ENCODE results near the gene CMTR1.

The CMTR1 gene

DNA sequence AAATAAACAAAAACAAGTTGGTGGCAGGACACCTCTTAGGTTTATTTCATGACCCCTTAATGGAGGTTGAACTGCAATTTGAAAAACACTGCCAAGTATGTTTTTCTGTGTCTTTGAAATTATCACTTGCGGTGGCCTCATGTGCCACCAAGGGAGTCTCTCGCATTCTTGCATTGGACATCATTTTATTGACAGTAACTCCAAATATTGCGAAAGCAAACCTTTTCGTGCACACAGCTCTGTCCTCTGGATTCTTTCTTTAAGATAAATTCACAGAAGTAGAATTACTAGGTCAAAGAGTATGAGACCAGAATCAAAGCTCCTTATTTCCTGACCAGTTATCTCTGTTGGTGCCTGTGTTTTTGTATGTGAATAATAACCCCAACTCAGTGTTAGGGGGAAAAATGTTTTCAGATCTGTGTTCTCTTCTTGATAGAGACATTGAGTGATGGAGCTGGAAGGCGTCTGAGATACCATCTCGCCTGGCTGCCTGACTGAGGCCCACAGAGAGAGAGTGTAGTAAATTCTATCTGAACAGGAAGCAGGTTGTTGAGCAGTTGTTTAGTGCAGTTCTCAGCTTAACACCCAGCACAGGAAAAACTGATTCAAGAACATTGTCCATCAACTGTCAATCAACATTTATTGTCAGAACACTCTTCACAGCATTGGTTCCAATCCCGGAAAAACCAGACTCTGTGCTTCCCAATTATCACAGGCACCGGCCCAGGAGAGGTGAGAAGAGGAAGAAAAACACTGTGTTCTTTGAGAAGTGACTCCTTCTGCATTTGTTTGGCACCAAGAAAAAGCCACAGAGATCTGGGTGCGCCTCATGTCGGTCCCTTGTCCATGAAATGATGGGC lies 68.8 kb downstream of the CMTR1 start:
- H3K4me3 ChIP-seq (ENCODE audit: low read depth, low read length) = no peak overlapping the region
- TF ChIP-seq, protein P1, sequence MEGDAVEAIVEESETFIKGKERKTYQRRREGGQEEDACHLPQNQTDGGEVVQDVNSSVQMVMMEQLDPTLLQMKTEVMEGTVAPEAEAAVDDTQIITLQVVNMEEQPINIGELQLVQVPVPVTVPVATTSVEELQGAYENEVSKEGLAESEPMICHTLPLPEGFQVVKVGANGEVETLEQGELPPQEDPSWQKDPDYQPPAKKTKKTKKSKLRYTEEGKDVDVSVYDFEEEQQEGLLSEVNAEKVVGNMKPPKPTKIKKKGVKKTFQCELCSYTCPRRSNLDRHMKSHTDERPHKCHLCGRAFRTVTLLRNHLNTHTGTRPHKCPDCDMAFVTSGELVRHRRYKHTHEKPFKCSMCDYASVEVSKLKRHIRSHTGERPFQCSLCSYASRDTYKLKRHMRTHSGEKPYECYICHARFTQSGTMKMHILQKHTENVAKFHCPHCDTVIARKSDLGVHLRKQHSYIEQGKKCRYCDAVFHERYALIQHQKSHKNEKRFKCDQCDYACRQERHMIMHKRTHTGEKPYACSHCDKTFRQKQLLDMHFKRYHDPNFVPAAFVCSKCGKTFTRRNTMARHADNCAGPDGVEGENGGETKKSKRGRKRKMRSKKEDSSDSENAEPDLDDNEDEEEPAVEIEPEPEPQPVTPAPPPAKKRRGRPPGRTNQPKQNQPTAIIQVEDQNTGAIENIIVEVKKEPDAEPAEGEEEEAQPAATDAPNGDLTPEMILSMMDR (IDR thresholded peaks at IDR 0.05; ENCODE audit: low read depth, low read length) = no peak

DNA sequence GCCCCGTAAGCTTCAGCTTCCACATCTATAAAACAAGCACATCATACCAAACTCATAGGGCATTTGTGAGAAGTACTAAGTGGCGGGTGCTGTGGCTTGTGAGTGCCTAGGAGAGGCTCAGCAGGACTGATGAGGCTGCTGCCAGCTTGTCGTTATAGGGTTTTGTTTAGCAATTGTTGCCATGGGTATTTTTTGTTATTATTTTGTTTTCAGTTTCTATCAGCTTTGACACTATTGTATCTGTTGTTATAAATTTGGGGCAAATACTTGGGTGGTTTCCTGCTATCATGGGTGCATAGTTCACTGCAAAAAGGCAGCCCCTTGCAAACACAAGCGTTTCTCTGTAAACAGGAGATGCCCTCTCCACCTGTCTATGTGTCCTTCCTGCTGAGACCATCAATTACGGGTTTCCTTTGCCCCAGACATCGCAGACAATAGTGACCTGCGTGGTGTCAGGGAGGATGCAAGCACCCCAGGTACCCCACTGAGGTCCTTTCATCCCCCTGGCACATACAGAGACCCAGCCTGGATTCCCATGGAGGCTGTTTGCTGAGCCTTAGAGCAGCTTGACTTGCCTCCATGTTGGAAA lies 69.8 kb downstream of the CMTR1 start:
- TF ChIP-seq, protein P1 (IDR thresholded peaks at IDR 0.05; ENCODE audit: low read depth, low read length) = no peak
- H3K4me3 ChIP-seq (ENCODE audit: low read depth, low read length) = no peak overlapping the region

DNA sequence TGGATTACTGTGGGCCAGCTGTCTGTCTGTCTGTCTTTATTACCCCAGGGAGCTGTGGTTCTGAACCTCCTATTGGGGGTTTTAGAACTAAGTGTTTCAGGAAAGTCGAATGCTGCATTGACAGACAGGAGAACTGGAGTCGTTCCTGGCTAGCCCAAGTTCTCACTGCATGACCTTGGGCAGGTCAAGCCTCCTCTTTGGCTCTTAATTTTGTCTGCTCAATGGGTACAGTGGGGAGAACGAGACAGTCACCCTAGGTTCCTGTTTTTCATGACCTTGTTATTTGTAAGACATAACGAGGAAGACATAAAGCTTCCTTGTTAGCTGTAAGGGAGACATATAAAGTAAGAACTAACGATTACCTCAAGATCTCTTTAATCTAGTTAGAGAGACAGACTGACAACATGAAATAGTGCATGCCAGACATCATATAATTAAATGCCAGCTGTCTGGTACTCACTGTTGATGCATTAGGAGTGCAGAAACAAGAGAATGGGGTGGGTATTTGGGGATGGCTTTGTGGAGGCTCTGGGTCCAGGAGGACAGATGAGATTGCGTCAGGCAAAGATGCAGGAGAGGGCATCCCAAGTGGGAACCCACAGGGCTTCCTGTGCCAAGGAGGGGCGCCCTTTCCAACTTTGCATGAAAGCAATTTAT lies 70.4 kb downstream of the CMTR1 start:
- TF ChIP-seq, protein P1 (IDR thresholded peaks at IDR 0.05; ENCODE audit: low read depth, low read length) = no peak
- no peak overlapping the region for H3K4me3 ChIP-seq (ENCODE audit: low read depth, low read length)

DNA sequence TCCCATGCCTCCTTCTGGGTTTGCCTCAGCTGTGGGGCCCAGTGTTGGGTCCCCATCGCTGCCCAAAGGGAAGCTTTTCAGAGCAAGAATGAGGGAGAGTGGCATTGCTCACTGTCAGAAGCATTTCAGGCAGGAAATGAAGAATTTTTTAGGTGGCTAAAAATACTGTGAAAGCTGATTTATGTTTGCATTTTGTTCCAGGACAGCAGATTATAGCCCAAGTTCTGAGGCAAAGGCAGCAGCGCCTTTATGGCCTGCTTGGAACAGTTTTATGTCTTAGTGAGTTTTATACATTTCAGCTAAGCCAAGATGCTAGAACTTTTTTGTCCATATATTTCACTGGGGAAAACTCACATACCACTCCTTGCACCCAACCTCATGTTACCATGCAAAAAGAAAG lies 71.0 kb downstream of the CMTR1 start:
- TF ChIP-seq, protein P1 (IDR thresholded peaks at IDR 0.05; ENCODE audit: low read depth, low read length) = no peak
- H3K4me3 ChIP-seq (ENCODE audit: low read depth, low read length) = no peak overlapping the region

DNA sequence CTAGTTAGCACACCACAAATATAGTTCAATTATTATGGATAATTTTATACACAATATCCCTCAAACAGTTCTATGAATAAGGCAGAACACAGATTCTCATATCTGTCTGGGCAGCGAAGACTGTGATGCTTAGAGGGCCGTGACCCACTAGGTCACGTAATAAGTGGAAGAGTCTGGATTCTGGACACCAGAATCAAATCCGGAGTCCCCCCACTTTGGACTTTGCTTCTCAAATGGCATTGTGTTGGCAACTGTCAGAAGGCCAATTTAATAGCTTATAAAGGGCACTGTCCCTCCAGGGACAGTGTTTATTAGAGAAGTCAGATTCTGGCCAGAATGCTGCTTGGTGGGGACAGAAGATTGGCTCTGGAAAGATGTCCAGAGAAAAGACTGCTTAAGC lies 73.5 kb downstream of the CMTR1 start:
- H3K4me3 ChIP-seq (ENCODE audit: low read depth, low read length) = no peak overlapping the region
- TF ChIP-seq, protein P1 (IDR thresholded peaks at IDR 0.05; ENCODE audit: low read depth, low read length) = no peak

DNA sequence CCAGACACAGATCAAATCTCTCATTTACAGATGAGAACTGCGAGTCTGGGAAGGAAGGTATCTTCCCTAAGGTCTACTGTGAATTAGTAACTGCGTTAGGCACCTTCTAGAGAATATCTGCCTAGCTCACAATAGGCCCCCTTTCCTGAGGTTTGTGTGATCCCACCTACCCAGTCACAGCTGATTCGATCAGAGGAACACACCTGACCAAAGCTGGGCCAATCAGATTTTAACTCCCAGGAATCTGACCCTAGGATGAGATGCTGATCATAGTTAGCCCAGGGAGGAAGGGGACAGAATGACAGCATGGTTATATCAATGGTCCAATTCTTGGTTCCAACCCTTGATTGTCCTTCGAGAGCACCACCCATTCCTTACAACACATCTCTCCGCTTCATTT lies 74.1 kb downstream of the CMTR1 start:
- no peak overlapping the region for H3K4me3 ChIP-seq (ENCODE audit: low read depth, low read length)
- TF ChIP-seq, protein P1 (IDR thresholded peaks at IDR 0.05; ENCODE audit: low read depth, low read length) = no peak

All from WI38 (cell line).